ENCODE measurements around the gene BSND. TPM values are rescaled to one million over a fixed set of nuclear protein-coding genes. Genes with fewer than 3 reads are reported as not detected.

BSND gene
- polyA plus RNA-seq, 1 donor (not counting 4 experiments of a cell fraction or from before 2014, with no cell fraction given), result not detected

- Histone ChIP-seq H2AFZ (ENCODE audit: control insufficient read depth, low read length) (peak overlapping the region; percentile 41), H3K36me3 (ENCODE audit: control insufficient read depth in 2 of 2, extremely low read depth in 1 of 2, insufficient read depth in 2 of 2, low read length in 2 of 2) (no peaks in the 10 kb centered on the region), H3K79me2 (ENCODE audit: control insufficient read depth, insufficient read depth, low read length) (no peaks in the 10 kb centered on the region), H3K4me1 (ENCODE audit: control insufficient read depth, extremely low read depth, insufficient read depth, low read length) (peaks cover 24% of the 10 kb centered on the region), H3K27me3 (ENCODE audit: control insufficient read depth, extremely low read depth, insufficient read depth, low read length) (no peaks in the 10 kb centered on the region), H3K9me3 (ENCODE audit: control insufficient read depth, low read depth, low read length) (peaks cover 4% of the 10 kb centered on the region), H3K27ac (ENCODE audit: control insufficient read depth, insufficient read depth, low read length) (peak overlapping the region; percentile 17), H3K9me1 (ENCODE audit: control insufficient read depth, extremely low read depth, insufficient read depth, low read length) (peaks cover 2% of the 10 kb centered on the region), H3K9ac (ENCODE audit: control insufficient read depth, extremely low read depth, insufficient read depth, low read length) (no peak overlapping the region), H3K4me3 (ENCODE audit: control insufficient read depth in 2 of 3, extremely low read depth in 1 of 3, insufficient read depth in 2 of 3, low read depth in 1 of 3, low read length in 3 of 3) (no peak overlapping the region), H4K20me1 (ENCODE audit: control insufficient read depth, extremely low read depth, insufficient read depth, low read length) (no peaks in the 10 kb centered on the region), H3K4me2 (ENCODE audit: control insufficient read depth, extremely low read depth, insufficient read depth, low read depth, low read length) (peak overlapping the region; percentile 61)
- FAIRE-seq, result peak; percentile 85
- peak; percentile 74 for DNase-seq (ENCODE audit: low read depth, low spot score)
- dilution Hi-C loops (cut with MboI; ENCODE audit: extremely low pct_ligation_motif_present, low sequenced_read_pairs), result no loop called here
- TF ChIP-seq EZH2 (IDR thresholded peaks at IDR 0.05; ENCODE audit: low read length), result no peak
- TF ChIP-seq CTCF (optimal IDR thresholded peaks at IDR 0.05 in 1 of 3, IDR thresholded peaks at IDR 0.05 in 1 of 3, conservative IDR thresholded peaks at IDR 0.05 in 1 of 3; ENCODE audit: extremely low read depth in 1 of 3, insufficient read depth in 2 of 3, low read length in 3 of 3), result no peak
Measured at GRCh38 chr1:54955359-54955758, 43.4 kb upstream of the BSND start.

GRCh38 chr1:54956726-54957125 is 42.0 kb upstream of the BSND start:
- no peaks in the 10 kb centered on the region for H3K79me2 ChIP-seq (ENCODE audit: control insufficient read depth, insufficient read depth, low read length)
- no peaks in the 10 kb centered on the region for H4K20me1 ChIP-seq (ENCODE audit: control insufficient read depth, extremely low read depth, insufficient read depth, low read length)
- no peak for FAIRE-seq
- no peak for DNase-seq (ENCODE audit: low read depth, low spot score)
- H3K4me2 ChIP-seq (ENCODE audit: control insufficient read depth, extremely low read depth, insufficient read depth, low read depth, low read length), result no peak overlapping the region
- H3K9ac ChIP-seq (ENCODE audit: control insufficient read depth, extremely low read depth, insufficient read depth, low read length), result no peak overlapping the region
- H3K4me3 ChIP-seq (ENCODE audit: control insufficient read depth in 2 of 3, extremely low read depth in 1 of 3, insufficient read depth in 2 of 3, low read depth in 1 of 3, low read length in 3 of 3), result no peak overlapping the region
- H3K27ac ChIP-seq (ENCODE audit: control insufficient read depth, insufficient read depth, low read length), result no peak overlapping the region
- dilution Hi-C loops (cut with MboI; ENCODE audit: extremely low pct_ligation_motif_present, low sequenced_read_pairs), result no loop called here
- peaks cover 4% of the 10 kb centered on the region for H3K9me3 ChIP-seq (ENCODE audit: control insufficient read depth, low read depth, low read length)
- H2AFZ ChIP-seq (ENCODE audit: control insufficient read depth, low read length), result no peak overlapping the region
- no peaks in the 10 kb centered on the region for H3K27me3 ChIP-seq (ENCODE audit: control insufficient read depth, extremely low read depth, insufficient read depth, low read length)
- no peaks in the 10 kb centered on the region for H3K9me1 ChIP-seq (ENCODE audit: control insufficient read depth, extremely low read depth, insufficient read depth, low read length)
- TF ChIP-seq EZH2 (IDR thresholded peaks at IDR 0.05; ENCODE audit: low read length) (no peak), CTCF (optimal IDR thresholded peaks at IDR 0.05 in 1 of 3, IDR thresholded peaks at IDR 0.05 in 1 of 3, conservative IDR thresholded peaks at IDR 0.05 in 1 of 3; ENCODE audit: extremely low read depth in 1 of 3, insufficient read depth in 2 of 3, low read length in 3 of 3) (no peak)
- no peaks in the 10 kb centered on the region for H3K36me3 ChIP-seq (ENCODE audit: control insufficient read depth in 2 of 2, extremely low read depth in 1 of 2, insufficient read depth in 2 of 2, low read length in 2 of 2)
- peaks cover 17% of the 10 kb centered on the region for H3K4me1 ChIP-seq (ENCODE audit: control insufficient read depth, extremely low read depth, insufficient read depth, low read length)
